ENCODE results near the gene PBRM1. TPM values are rescaled to one million over a fixed set of nuclear protein-coding genes. Genes with fewer than 3 reads are reported as not detected.
A peak's percentile ranks its signal among the peaks of the same experiment; 100 is the strongest.

Gene PBRM1
- total RNA-seq, 2 donors from 2014 or later: 73.4 to 78.5 TPM

DNA sequence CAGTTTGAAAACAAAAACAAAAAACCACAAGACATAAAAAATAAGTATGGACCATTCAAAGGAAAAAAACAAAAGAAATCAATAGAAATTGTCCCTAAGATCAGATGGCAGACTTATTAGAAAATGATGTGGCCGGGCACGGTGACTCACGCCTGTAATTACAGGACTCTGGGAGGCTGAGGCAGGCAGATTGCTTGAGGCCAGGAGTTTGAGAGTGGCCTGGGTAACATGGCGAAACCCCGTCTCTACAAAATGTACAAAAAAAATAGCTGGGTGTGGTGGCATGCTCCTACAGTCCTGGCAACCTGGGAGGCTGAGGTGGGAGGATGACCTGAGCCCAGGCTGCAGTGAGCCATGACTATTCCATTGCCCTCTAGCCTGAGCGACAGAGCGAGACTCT lies 36.8 kb upstream of the PBRM1 start:
- Mint-ChIP-seq H3K27me3 (ENCODE audit: insufficient read depth) (no peaks in the 10 kb centered on the region), H3K9me3 (peaks cover 12% of the 10 kb centered on the region), H3K36me3 (ENCODE audit: low read depth) (peaks cover 57% of the 10 kb centered on the region), H3K4me3 (no peak overlapping the region), H3K27ac (no peak overlapping the region), H3K4me1 (no peaks in the 10 kb centered on the region)
- H3K4me3 ChIP-seq (ENCODE audit: low read length): no peak overlapping the region
- DNase-seq: no peak
- H3K9ac ChIP-seq (ENCODE audit: extremely low read depth, low read length, poor library complexity, severe bottlenecking): no peak overlapping the region
- 96 to 98% methylated on average over 7 of the region's 7 CpGs for WGBS, 2 experiments (ENCODE audit: insufficient coverage in 1 of 2, insufficient read length in 1 of 2)
- H3K36me3 ChIP-seq (ENCODE audit: control insufficient read depth, insufficient read depth, low read length): peaks cover 29% of the 10 kb centered on the region
- H3K4me1 ChIP-seq (ENCODE audit: control insufficient read depth, insufficient read depth, low read length): no peaks in the 10 kb centered on the region
- H3K9me3 ChIP-seq (ENCODE audit: control insufficient read depth, low read length): peaks cover 12% of the 10 kb centered on the region
- TF ChIP-seq, protein P1, sequence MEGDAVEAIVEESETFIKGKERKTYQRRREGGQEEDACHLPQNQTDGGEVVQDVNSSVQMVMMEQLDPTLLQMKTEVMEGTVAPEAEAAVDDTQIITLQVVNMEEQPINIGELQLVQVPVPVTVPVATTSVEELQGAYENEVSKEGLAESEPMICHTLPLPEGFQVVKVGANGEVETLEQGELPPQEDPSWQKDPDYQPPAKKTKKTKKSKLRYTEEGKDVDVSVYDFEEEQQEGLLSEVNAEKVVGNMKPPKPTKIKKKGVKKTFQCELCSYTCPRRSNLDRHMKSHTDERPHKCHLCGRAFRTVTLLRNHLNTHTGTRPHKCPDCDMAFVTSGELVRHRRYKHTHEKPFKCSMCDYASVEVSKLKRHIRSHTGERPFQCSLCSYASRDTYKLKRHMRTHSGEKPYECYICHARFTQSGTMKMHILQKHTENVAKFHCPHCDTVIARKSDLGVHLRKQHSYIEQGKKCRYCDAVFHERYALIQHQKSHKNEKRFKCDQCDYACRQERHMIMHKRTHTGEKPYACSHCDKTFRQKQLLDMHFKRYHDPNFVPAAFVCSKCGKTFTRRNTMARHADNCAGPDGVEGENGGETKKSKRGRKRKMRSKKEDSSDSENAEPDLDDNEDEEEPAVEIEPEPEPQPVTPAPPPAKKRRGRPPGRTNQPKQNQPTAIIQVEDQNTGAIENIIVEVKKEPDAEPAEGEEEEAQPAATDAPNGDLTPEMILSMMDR (conservative IDR thresholded peaks at IDR 0.05): no peak
- H3K27ac ChIP-seq (ENCODE audit: low read depth, low read length): no peak overlapping the region
- no peaks in the 10 kb centered on the region for H3K27me3 ChIP-seq (ENCODE audit: control insufficient read depth, insufficient read depth, low read length, poor library complexity, severe bottlenecking)

- H3K4me3 Mint-ChIP-seq: no peak overlapping the region
- no peak overlapping the region for H3K27ac Mint-ChIP-seq
- H3K36me3 Mint-ChIP-seq (ENCODE audit: low read depth): peaks cover 53% of the 10 kb centered on the region
Measured at GRCh38 chr3:52721730-52722008, 36.0 kb upstream of the PBRM1 start.

DNA sequence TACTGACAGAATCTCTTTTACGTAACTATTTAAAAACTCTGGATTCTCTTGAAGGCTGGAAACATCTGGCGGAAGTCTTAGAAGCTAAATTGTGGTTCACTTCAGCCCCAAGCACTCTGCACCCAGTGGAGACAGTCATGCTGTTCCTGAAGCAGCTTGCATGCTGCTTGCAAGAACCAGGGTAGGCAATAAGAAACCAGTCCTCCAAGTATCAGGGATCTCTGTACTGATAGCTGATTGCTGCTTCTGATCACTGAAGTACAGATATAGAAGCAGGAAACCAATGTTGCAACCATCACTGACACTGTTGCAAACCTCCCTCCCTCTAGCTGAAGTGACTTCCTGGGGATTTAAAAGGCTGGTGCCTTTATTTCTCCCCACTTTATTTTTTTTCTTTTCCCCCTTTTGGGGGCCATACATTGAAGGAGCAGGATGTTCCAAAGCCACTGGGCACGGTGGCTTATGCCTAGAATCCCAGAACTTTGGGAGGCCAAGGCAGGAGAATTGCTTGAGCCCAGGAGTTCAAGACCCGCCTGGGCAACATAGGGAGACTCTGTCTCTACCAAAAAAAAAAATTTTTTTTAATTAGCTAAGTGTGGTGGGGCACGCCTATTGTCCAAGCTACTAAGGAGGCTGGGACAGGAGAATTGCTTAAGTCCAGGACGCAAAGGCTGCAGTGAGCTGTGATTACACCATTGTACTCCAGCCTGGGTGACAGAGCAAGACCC lies 35.5 kb upstream of the PBRM1 start:
- Histone ChIP-seq H3K4me1 (ENCODE audit: control insufficient read depth, insufficient read depth, low read length) (no peaks in the 10 kb centered on the region), H3K9me3 (ENCODE audit: control insufficient read depth, low read length) (peaks cover 6% of the 10 kb centered on the region), H3K36me3 (ENCODE audit: control insufficient read depth, insufficient read depth, low read length) (peaks cover 28% of the 10 kb centered on the region), H3K4me3 (ENCODE audit: low read length) (no peak overlapping the region), H3K27ac (ENCODE audit: low read depth, low read length) (no peak overlapping the region), H3K27me3 (ENCODE audit: control insufficient read depth, insufficient read depth, low read length, poor library complexity, severe bottlenecking) (no peaks in the 10 kb centered on the region), H3K9ac (ENCODE audit: extremely low read depth, low read length, poor library complexity, severe bottlenecking) (no peak overlapping the region)
- no peaks in the 10 kb centered on the region for H3K4me1 Mint-ChIP-seq
- no peak overlapping the region for H3K4me3 Mint-ChIP-seq
- TF ChIP-seq, protein P1 (conservative IDR thresholded peaks at IDR 0.05): no peak
- 93 to 96% methylated on average over 5 to 6 of the region's 6 CpGs for WGBS, 2 experiments (ENCODE audit: insufficient coverage in 1 of 2, insufficient read length in 1 of 2)
- peaks cover 52% of the 10 kb centered on the region for H3K36me3 Mint-ChIP-seq (ENCODE audit: low read depth)
- peaks cover 5% of the 10 kb centered on the region for H3K9me3 Mint-ChIP-seq
- H3K27ac Mint-ChIP-seq: peak overlapping the region; percentile 37
- DNase-seq: peak; percentile 19
- no peaks in the 10 kb centered on the region for H3K27me3 Mint-ChIP-seq (ENCODE audit: insufficient read depth)

More at GRCh38 chr3:52721730-52722008, 36.0 kb upstream of the PBRM1 start:
- no peak overlapping the region for H3K9ac ChIP-seq (ENCODE audit: extremely low read depth, low read length, poor library complexity, severe bottlenecking)
- WGBS, 2 experiments (ENCODE audit: insufficient coverage in 1 of 2, insufficient read length in 1 of 2): 95 to 100% methylated on average over 1 of the region's 1 CpG
- DNase-seq: no peak
- Mint-ChIP-seq H3K27me3 (ENCODE audit: insufficient read depth) (no peaks in the 10 kb centered on the region), H3K9me3 (peaks cover 7% of the 10 kb centered on the region), H3K4me1 (no peaks in the 10 kb centered on the region)
- TF ChIP-seq, protein P1 (conservative IDR thresholded peaks at IDR 0.05): no peak
- H3K9me3 ChIP-seq (ENCODE audit: control insufficient read depth, low read length): peaks cover 6% of the 10 kb centered on the region
- no peak overlapping the region for H3K4me3 ChIP-seq (ENCODE audit: low read length)
- H3K27ac ChIP-seq (ENCODE audit: low read depth, low read length): no peak overlapping the region
- H3K4me1 ChIP-seq (ENCODE audit: control insufficient read depth, insufficient read depth, low read length): no peaks in the 10 kb centered on the region
- H3K27me3 ChIP-seq (ENCODE audit: control insufficient read depth, insufficient read depth, low read length, poor library complexity, severe bottlenecking): no peaks in the 10 kb centered on the region
- H3K36me3 ChIP-seq (ENCODE audit: control insufficient read depth, insufficient read depth, low read length): peaks cover 24% of the 10 kb centered on the region

All from endodermal cell (in vitro differentiated cells).